Transverse colon (tissue), 3 donors: Measurements from ENCODE around the gene CFAP65.

Source experiments
- CTCF ChIP-seq, 5 experiments: fragments of 200-600 bp in 3 of 5; fragments of 450-650 bp in 2 of 5; sonication (generic) in 3 of 5; IDR thresholded peaks; 1 replicate in 2 of 5; 2 replicates in 3 of 5; pipeline ENCODE4 v1.5.1; 2016 to 2017; ENCODE audit warnings: antibody characterized with exemption in 5 of 5, inconsistent platforms in 3 of 5, mild to moderate bottlenecking in 2 of 5, moderate library complexity in 1 of 5
- POLR2A ChIP-seq: fragments of 450-650 bp; IDR thresholded peaks from one replicate; pipeline ENCODE4 v1.6.1; 2016; ENCODE audit warnings: antibody characterized with exemption, mild to moderate bottlenecking, moderate library complexity

DNA sequence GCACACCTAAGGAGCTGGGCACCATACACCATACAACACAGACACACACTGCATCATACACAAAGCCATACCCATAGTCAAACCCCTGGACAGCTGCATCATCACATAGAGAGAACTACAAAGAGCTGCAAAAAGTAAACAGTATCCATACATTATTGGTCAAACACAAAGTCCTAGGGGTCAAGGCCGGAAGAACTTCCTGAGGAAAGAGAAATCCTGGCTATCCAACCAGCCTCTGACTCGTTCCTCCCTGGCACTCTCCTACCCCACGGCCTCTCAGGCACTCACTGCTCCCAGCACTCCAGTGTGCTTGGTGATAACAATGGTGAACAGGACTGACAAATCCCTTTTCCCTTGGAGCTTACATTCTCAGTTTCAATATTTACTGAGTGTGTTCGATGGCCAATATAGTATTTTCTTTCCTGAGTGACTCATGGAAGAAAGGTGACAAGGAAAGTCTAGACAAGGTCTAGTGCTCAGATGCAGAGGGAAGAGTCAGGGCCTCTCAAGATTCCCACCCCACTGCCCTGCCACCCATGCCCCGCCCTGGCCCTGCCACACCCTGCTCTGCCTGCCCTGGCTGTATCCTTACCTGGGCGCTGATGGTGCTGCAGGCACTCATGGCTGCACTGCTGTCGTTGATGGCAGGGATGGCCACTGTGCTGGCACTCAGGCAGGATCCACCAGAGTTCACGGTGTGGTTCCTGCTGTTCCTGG, 3.4 kb downstream of the CFAP65 start:
- TF ChIP-seq POLR2A, result no peak
- TF ChIP-seq CTCF (IDR thresholded peaks at IDR 0.05), result no peak
